ENCODE results near the gene SLC1A4. TPM values are rescaled to one million over a fixed set of nuclear protein-coding genes. Genes with fewer than 3 reads are reported as not detected.

The SLC1A4 gene
- total RNA-seq, 1 experiment from 2014 or later: 9.1 TPM

DNA sequence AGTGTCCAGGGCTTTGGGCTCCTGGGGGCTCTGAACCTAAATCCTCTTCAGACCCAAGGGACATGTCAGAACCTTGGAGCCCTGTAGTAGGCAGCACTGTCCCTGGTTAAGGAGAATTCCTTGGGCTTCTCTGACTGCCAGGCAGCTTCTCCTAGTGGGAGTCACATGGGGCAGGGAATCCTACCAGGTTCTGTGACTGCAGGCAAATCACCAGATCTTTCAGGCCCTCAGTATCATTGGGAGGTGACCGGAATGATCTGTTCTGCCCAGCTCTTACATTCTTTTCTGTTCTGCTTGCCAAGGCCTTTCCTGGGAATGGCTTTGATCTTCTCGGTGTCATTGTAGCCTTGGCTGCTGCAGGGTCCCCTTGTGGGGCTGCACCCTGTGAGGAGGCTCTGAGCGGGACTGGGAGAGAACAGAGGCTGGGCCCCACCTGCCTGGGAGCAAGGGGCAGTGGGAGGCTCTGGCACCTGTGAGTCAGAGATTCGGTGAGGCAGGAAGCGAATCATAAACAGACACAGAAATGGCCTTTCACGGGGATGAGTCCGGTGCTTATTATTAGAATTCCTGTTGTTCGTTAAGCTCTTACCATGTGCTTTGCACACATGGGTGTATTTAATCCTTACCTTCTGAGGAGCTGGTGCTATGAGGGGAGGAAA lies 81.1 kb downstream of the SLC1A4 start:
- peak; percentile 33; the same call in 1 of the 2 replicates for TF ChIP-seq CTCF (conservative IDR thresholded peaks at IDR 0.05; ENCODE audit: low read depth, low read length)
- no peak for TF ChIP-seq EZH2 (IDR thresholded peaks at IDR 0.05; ENCODE audit: low read length, unreplicated experiment)
- H3K9me3 ChIP-seq (ENCODE audit: low read length): no peaks in the 10 kb centered on the region
- ATAC-seq (peak; percentile 60), DNase-seq (peak; percentile 62)
- intact Hi-C loops (cut with micrococcal nuclease): no loop called here
- peaks cover 12% of the 10 kb centered on the region; the same call in 1 of the 2 replicates for H3K36me3 ChIP-seq (ENCODE audit: low read depth, low read length)
- H3K4me3 ChIP-seq (ENCODE audit: low read length): no peak overlapping the region
- no peaks in the 10 kb centered on the region; the same call in 1 of the 2 replicates for H3K79me2 ChIP-seq (ENCODE audit: low read length)
- H3K4me2 ChIP-seq (ENCODE audit: low read length): peak overlapping the region; percentile 52
- no peaks in the 10 kb centered on the region for H4K20me1 ChIP-seq (ENCODE audit: low read length)
- H3K9ac ChIP-seq (ENCODE audit: low read length): peak overlapping the region; percentile 37
- H3K9me2 ChIP-seq (replicated peaks; ENCODE audit: low read length): no peaks in the 10 kb centered on the region
- no TSS peak for BruUV-seq (replicated peaks)
- H2AFZ ChIP-seq (ENCODE audit: low read length): peak overlapping the region; percentile 45
- peak overlapping the region; percentile 77 for H3K27ac ChIP-seq (ENCODE audit: low read length)
- H3K4me1 ChIP-seq (ENCODE audit: insufficient read depth, low read length): peaks cover 33% of the 10 kb centered on the region
- H3K27me3 ChIP-seq (ENCODE audit: low read length): no peaks in the 10 kb centered on the region
- peaks cover 1% of the 10 kb centered on the region for H3F3A ChIP-seq (ENCODE audit: low read length, unreplicated experiment)
- CTCF ChIA-PET: interaction anchor here (0.5 to 1.0 kb wide), 2 partner anchors 56 to 122 kb away, joined by 3 read pairs; no protein-coding TSS in a partner anchor
- POLR2A ChIA-PET (ENCODE audit: unreplicated experiment): interaction anchor here (0.5 to 0.6 kb wide), 3 partner anchors 14 to 160 kb away, joined by 4 to 11 read pairs (median 5); no protein-coding TSS in a partner anchor

GRCh38 chr2:65070856-65071255 lies 81.7 kb downstream of the SLC1A4 start:
- peaks cover 30% of the 10 kb centered on the region for H3K4me1 ChIP-seq (ENCODE audit: insufficient read depth, low read length)
- TF ChIP-seq CTCF (conservative IDR thresholded peaks at IDR 0.05; ENCODE audit: low read depth, low read length): no peak
- no peak for TF ChIP-seq EZH2 (IDR thresholded peaks at IDR 0.05; ENCODE audit: low read length, unreplicated experiment)
- TF ChIP-seq EZH2phosphoT487 (IDR thresholded peaks at IDR 0.05; ENCODE audit: borderline replicate concordance, low read length): no peak
- peaks cover 12% of the 10 kb centered on the region; the same call in 1 of the 2 replicates for H3K36me3 ChIP-seq (ENCODE audit: low read depth, low read length)
- H3K9ac ChIP-seq (ENCODE audit: low read length): peak overlapping the region; percentile 37
- H4K20me1 ChIP-seq (ENCODE audit: low read length): no peaks in the 10 kb centered on the region
- peak overlapping the region; percentile 52 for H3K4me2 ChIP-seq (ENCODE audit: low read length)
- intact Hi-C loops (cut with micrococcal nuclease): no loop called here
- H3K27ac ChIP-seq (ENCODE audit: low read length): peak overlapping the region; percentile 77
- no peak for DNase-seq
- H3F3A ChIP-seq (ENCODE audit: low read length, unreplicated experiment): no peaks in the 10 kb centered on the region
- ATAC-seq: no peak
- BruUV-seq (replicated peaks): no TSS peak
- peak overlapping the region; percentile 45 for H2AFZ ChIP-seq (ENCODE audit: low read length)
- H3K79me2 ChIP-seq (ENCODE audit: low read length): no peaks in the 10 kb centered on the region; the same call in 1 of the 2 replicates
- CTCF ChIA-PET: interaction anchor here (1.0 to 1.4 kb wide), 2 partner anchors 98 to 121 kb away, joined by 3 to 4 read pairs; no protein-coding TSS in a partner anchor
- H3K9me3 ChIP-seq (ENCODE audit: low read length): no peaks in the 10 kb centered on the region
- H3K4me3 ChIP-seq (ENCODE audit: low read length): no peak overlapping the region
- no peaks in the 10 kb centered on the region for H3K9me2 ChIP-seq (replicated peaks; ENCODE audit: low read length)
- POLR2A ChIA-PET (ENCODE audit: unreplicated experiment): interaction anchor here (0.6 kb wide), 2 partner anchors 14 to 129 kb away, joined by 4 to 5 read pairs; no protein-coding TSS in a partner anchor
- no peaks in the 10 kb centered on the region for H3K27me3 ChIP-seq (ENCODE audit: low read length)
